Measurements from ENCODE around the gene MAP2K1. TPM values are rescaled to one million over a fixed set of nuclear protein-coding genes. Genes with fewer than 3 reads are reported as not detected.

Gene MAP2K1
- total RNA-seq, 1 donor from 2014 or later, result 42.0 TPM

DNA sequence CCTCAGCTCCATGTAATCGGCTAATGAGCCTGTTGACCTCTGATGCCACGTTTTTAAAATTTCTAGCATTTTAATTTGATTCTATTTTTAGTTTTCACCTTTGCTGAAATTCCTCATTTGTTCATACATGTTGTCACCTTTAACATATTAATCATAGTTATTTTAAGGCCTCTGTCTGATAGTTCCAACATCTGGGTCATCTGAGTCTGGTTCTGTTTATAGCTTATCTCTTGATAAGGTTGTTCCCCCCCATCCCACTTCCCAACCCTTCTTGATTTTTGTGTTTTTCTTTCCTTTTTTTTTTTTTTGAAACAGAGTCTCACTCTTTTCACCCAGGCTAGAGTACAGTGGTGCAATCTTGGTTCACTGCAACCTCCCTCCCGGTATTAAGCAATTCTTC, 36.4 kb downstream of the MAP2K1 start:
- no peak for TF ChIP-seq CTCF (IDR thresholded peaks at IDR 0.05)
- ChIA-PET POLR2A (interaction anchor here (0.7 kb wide), 1 partner anchor 1065 kb away, joined by 8 read pairs; no protein-coding TSS in a partner anchor), CTCF (no interaction called here)
- Mint-ChIP-seq H3K36me3 (ENCODE audit: low read depth) (peaks cover 15% of the 10 kb centered on the region), H3K9me3 (no peaks in the 10 kb centered on the region), H3K4me3 (no peak overlapping the region), H3K27ac (no peak overlapping the region), H3K27me3 (no peaks in the 10 kb centered on the region), H3K4me1 (peaks cover 26% of the 10 kb centered on the region)
- no peak for DNase-seq
- intact Hi-C loops (cut with micrococcal nuclease), result no loop called here
- ATAC-seq (ENCODE audit: low read depth), result no peak

GRCh38 chr15:66424963-66425612, 38.4 kb downstream of the MAP2K1 start:
- ATAC-seq (ENCODE audit: low read depth), result no peak
- peaks cover 35% of the 10 kb centered on the region for H3K4me1 Mint-ChIP-seq
- DNase-seq, result no peak
- no peaks in the 10 kb centered on the region for H3K27me3 Mint-ChIP-seq
- no peak overlapping the region for H3K4me3 Mint-ChIP-seq
- intact Hi-C loops (cut with micrococcal nuclease), result no loop called here
- ChIA-PET CTCF (no interaction called here), POLR2A (interaction anchor here (0.7 kb wide), 2 partner anchors 82 to 814 kb away, joined by 3 to 5 read pairs; partner anchors contain the start of gene INTS14)
- peaks cover 15% of the 10 kb centered on the region for H3K36me3 Mint-ChIP-seq (ENCODE audit: low read depth)
- H3K9me3 Mint-ChIP-seq, result no peaks in the 10 kb centered on the region
- TF ChIP-seq CTCF (IDR thresholded peaks at IDR 0.05), result no peak
- H3K27ac Mint-ChIP-seq, result no peak overlapping the region

DNA sequence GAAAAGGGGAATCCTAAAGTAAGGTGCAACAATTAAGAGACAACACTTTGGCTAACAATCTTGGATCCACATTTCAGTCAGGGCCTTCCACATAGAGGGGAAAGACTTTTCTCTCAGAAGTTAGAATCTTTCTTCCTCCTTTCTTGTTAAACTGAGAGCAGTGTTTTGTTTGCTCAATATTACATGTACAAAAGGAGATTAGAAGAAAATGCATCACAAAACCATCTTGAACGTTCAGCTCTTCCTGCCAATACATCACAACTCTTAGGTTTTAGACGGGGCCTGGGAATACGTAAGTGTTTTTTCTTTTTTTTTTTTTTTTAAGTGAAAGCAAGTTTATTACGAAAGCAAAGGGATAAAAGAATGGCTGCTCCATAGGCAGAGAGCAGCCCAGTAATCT, 39.1 kb downstream of the MAP2K1 start:
- ATAC-seq (ENCODE audit: low read depth) (no peak), DNase-seq (no peak)
- Mint-ChIP-seq H3K27me3 (no peaks in the 10 kb centered on the region), H3K27ac (no peak overlapping the region), H3K4me1 (peaks cover 41% of the 10 kb centered on the region), H3K4me3 (no peak overlapping the region), H3K9me3 (no peaks in the 10 kb centered on the region), H3K36me3 (ENCODE audit: low read depth) (peaks cover 15% of the 10 kb centered on the region)
- ChIA-PET CTCF (no interaction called here), POLR2A (interaction anchor here (0.7 kb wide), 1 partner anchor 83 kb away, joined by 5 read pairs; no protein-coding TSS in a partner anchor)
- intact Hi-C loops (cut with micrococcal nuclease), result no loop called here
- TF ChIP-seq CTCF (IDR thresholded peaks at IDR 0.05), result no peak

GRCh38 chr15:66429117-66429516, 42.4 kb downstream of the MAP2K1 start:
- Mint-ChIP-seq H3K9me3 (no peaks in the 10 kb centered on the region), H3K36me3 (ENCODE audit: low read depth) (peaks cover 20% of the 10 kb centered on the region), H3K27me3 (no peaks in the 10 kb centered on the region), H3K27ac (peak overlapping the region; percentile 31), H3K4me3 (peak overlapping the region; percentile 35), H3K4me1 (peaks cover 47% of the 10 kb centered on the region)
- DNase-seq (no peak), ATAC-seq (ENCODE audit: low read depth) (peak; percentile 73)
- ChIA-PET CTCF (no interaction called here), POLR2A (no interaction called here)
- intact Hi-C loops (cut with micrococcal nuclease), result loop anchor here (2.0 kb wide), 1 partner anchor 42 kb away; the partner anchor contains the start of gene MAP2K1
- no peak for TF ChIP-seq CTCF (IDR thresholded peaks at IDR 0.05)

DNA sequence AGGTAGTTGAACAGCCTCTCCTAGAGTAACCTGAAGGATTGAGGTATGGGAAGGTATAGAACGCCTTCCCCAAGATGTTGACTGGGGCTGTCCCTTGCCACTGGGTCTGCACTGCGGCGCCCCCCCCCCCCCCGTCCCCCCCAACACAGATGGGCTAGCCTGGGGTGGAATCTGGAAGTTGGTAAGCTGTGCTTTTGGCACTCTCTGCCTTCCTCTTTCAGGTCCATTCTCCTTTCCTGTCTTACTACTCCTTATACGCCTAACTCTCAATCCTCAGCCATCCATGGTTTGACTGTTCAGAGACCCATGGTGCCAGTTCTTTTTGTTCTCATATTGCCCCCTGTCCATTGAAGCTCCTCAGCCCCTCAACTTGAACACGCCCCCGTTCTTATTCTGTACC, 42.8 kb downstream of the MAP2K1 start:
- ChIA-PET CTCF (no interaction called here), POLR2A (no interaction called here)
- intact Hi-C loops (cut with micrococcal nuclease), result loop anchor here (2.0 kb wide), 1 partner anchor 43 kb away; the partner anchor contains the start of gene MAP2K1
- no peak overlapping the region for H3K27ac Mint-ChIP-seq
- no peak overlapping the region for H3K4me3 Mint-ChIP-seq
- no peak for DNase-seq
- no peaks in the 10 kb centered on the region for H3K27me3 Mint-ChIP-seq
- H3K9me3 Mint-ChIP-seq, result no peaks in the 10 kb centered on the region
- peaks cover 47% of the 10 kb centered on the region for H3K4me1 Mint-ChIP-seq
- no peak for TF ChIP-seq CTCF (IDR thresholded peaks at IDR 0.05)
- no peak for ATAC-seq (ENCODE audit: low read depth)
- peaks cover 17% of the 10 kb centered on the region for H3K36me3 Mint-ChIP-seq (ENCODE audit: low read depth)

Data from activated B cell treated with CpG ODN at 0.5 μM for 24 hours (primary cell).